Ramos (cell line): ENCODE results near the gene WTIP.

Experiments used
- in situ Hi-C: fragments of 300-500 bp; cut with MboI; formaldehyde crosslinking; loops from one replicate; pipeline ENCODE4 v1.14.3; 2022; ENCODE audit warnings: low sequenced_read_pairs; ENCODE audit not compliant: unreplicated experiment

WTIP gene

GRCh38 chr19:34540811-34541557 lies 59.4 kb downstream of the WTIP start:
- in situ Hi-C loops = no loop called here

GRCh38 chr19:34549833-34550232 lies 68.3 kb downstream of the WTIP start:
- in situ Hi-C loops = no loop called here

- in situ Hi-C loops = no loop called here
Measured at GRCh38 chr19:34555447-34555846, 73.9 kb downstream of the WTIP start.

- in situ Hi-C loops = no loop called here
Measured at GRCh38 chr19:34556488-34556887, 74.9 kb downstream of the WTIP start.

- in situ Hi-C loops = no loop called here
Measured at GRCh38 chr19:34559045-34559444, 77.5 kb downstream of the WTIP start.

- in situ Hi-C loops = no loop called here
Measured at GRCh38 chr19:34560229-34560628, 78.7 kb downstream of the WTIP start.
